Astrocyte of the cerebellum (primary cell): ENCODE results near the gene EPS8L1.
A peak's percentile ranks its signal among the peaks of the same experiment; 100 is the strongest.

Experiments
- DNase-seq: peaks from one replicate; pipeline ENCODE4 v3.0.0-alpha.2; 2011; ENCODE audit warnings: low read depth
- H3K4me3 ChIP-seq: 2 replicates; pipeline ENCODE4 v1.5.1; 2011; ENCODE audit warnings: mild to moderate bottlenecking, low read depth, low read length, moderate library complexity
- CTCF ChIP-seq: IDR thresholded peaks from 2 replicates; pipeline ENCODE4 v1.5.1; 2012; ENCODE audit warnings: low read length, low read depth, moderate library complexity, mild to moderate bottlenecking; ENCODE audit errors: missing control alignments
- in situ Hi-C: cut with HindIII; loops from 2 replicates; pipeline ENCODE4 v1.10.0; 2017; ENCODE audit warnings: low sequenced_read_pairs

Gene EPS8L1

DNA sequence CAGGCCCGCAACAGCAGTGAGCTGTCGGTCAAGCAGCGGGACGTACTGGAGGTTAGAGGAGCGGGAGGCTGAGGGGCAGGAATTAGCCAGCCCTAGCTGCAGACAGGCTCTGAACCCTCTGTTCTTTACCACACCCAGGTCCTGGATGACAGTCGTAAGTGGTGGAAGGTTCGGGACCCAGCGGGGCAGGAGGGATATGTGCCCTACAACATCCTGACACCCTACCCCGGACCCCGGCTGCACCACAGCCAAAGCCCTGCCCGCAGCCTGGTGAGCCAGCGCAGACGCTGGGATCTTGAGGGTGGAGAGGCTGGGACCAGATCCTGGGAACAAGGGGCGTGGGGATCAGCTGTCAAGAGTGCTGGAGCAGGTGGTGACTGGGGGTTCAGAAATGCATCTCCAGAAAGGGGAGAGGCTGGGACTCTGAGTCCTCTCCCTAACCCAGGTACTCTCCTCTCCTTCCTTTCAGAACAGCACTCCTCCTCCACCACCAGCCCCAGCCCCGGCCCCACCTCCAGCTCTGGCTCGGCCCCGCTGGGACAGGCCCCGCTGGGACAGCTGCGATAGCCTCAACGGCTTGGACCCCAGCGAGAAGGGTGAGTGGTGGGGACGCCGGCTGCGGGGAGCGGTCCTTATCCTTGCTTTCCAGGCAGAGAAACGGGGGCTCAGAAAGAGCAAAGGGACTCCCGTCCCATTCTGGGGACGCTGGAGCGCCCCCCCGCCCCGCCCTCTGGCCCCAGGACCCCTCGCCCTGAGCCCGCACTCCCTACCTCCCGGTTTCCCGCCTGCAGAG lies 10.4 kb downstream of the EPS8L1 start:
- no peak for DNase-seq
- H3K4me3 ChIP-seq, result peak overlapping the region; percentile 50
- TF ChIP-seq CTCF, result no peak
- in situ Hi-C loops, result loop anchor here (10.0 kb wide), 1 partner anchor 631 kb away; no protein-coding TSS in a partner anchor

DNA sequence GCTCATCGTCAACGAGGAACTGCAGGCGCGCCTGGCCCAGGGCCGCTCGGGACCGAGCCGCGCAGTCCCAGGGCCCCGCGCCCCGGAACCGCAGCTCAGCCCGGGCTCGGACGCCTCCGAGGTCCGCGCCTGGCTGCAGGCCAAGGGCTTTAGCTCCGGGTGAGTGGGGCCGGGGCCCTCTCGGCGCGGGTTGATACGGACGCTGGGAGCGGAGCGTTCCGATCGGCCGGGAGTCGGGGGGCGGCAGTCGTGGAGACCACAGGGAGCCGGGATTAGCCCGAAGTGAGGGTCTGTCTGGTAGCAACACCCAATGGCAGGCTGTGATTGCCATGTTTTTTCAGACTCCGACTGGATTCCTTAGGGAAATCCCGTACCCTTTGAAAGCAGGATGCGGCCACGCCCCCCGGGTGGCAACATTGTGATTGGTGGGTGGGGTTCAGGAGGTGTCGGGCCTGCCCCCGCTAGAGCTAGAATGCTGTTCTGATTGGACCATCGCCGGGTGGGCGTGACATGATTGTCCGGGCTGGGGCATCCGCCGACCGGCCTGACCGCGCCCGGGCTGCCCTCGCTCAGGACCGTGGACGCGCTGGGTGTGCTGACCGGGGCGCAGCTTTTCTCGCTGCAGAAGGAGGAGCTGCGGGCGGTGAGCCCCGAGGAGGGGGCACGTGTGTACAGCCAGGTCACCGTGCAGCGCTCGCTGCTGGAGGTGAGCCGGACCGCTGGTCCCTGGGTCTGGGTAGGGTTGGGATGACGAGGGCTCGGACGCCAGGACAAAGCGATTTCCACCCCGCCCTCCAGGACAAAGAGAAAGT lies 11.3 kb downstream of the EPS8L1 start:
- peak; percentile 81 for DNase-seq
- no peak for TF ChIP-seq CTCF
- H3K4me3 ChIP-seq, result peak overlapping the region; percentile 50
- in situ Hi-C loops, result loop anchor here (10.0 kb wide), 1 partner anchor 632 kb away; no protein-coding TSS in a partner anchor

DNA sequence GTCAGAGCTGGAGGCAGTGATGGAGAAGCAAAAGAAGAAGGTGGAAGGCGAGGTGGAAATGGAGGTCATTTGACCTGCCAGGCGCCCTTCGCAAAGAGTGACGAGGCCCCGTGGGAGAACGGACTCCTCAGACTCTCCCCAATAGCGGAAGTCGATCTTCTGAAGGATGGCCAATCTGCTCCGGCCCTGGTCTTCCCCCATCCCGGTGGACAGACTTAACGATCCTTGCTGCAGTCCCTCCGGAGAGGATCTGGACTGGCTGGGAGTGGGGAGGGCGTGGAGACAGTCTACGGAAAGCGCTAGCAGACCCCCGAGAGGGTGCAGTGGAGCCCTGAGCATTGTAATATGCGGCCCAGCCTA lies 11.9 kb downstream of the EPS8L1 start:
- no peak for TF ChIP-seq CTCF
- in situ Hi-C loops, result loop anchor here (10.0 kb wide), 1 partner anchor 633 kb away; no protein-coding TSS in a partner anchor
- H3K4me3 ChIP-seq, result peak overlapping the region; percentile 50
- no peak for DNase-seq

DNA sequence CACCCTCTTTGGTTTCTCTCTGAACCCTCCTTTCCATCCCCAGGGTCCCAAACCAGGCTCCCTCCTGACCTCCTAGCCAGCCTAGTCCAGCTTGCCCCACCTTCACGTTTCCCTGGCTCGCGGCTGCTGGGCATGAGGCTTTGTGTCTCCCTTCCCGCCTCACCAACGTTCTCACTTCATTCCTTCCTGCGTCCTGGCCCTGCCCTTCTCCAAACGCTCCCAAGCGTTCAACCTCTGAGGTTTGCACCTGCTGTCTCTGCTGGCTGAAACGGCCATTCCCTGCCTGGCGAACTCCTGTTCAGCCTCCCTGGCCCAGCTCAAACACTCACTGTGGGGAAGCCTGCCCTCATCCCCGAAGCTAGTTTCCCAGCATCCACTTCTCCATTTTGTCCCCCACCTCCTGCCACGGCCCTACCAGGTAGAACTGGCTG lies 12.4 kb downstream of the EPS8L1 start:
- no peak for TF ChIP-seq CTCF
- DNase-seq, result no peak
- in situ Hi-C loops, result loop anchor here (10.0 kb wide), 1 partner anchor 633 kb away; no protein-coding TSS in a partner anchor
- no peak overlapping the region for H3K4me3 ChIP-seq

DNA sequence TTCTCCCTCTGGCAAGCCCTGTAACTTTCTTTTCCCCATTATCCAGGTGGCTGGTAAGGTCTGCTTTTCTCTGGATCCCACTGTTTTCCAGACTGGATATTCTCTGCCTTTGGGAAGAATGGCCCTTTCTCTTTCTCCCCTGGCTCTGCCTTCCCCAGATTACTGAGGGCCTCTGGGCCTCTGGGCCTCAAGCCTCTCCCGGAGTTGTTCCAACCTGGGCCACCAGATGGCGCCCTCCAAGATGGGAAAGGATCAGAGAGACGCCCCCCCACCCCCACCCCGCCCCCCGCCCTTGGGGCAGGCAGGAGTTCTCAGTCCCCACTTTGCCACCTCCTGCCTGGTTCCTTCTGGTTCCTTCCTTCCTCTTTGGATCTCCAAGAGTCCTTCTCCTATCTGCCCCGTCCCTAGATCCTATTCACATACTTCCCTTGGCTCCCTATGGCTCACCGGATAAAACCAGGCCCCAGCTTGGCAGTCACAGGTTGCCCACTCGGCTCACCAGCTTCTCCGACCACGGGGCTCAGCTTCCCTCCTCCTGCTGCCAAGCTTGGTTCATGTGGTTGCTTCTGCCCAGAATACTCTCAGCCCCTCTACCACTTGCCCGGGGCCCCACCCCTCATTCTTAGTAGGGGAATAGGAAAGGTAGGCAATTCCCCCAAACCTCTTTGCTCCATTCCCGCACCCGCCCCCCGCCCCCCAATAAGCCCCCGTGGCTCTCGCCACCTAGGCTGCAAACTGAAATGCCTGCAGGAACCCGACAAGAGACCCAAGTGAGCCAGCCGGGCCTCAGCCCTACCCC lies 13.1 kb downstream of the EPS8L1 start:
- no peak overlapping the region for H3K4me3 ChIP-seq
- peak; percentile 65 for TF ChIP-seq CTCF
- in situ Hi-C loops, result loop anchor here (10.0 kb wide), 1 partner anchor 634 kb away; no protein-coding TSS in a partner anchor
- DNase-seq, result peak; percentile 24
